GM11168 (cell line): ENCODE data around the gene CLBA1.

Experiments used
- in situ Hi-C: fragments of 300-500 bp; cut with MboI; formaldehyde crosslinking; loops from one replicate; pipeline ENCODE4 v1.12.0; 2022; ENCODE audit warnings: low sequenced_read_pairs; ENCODE audit not compliant: unreplicated experiment

Gene CLBA1

GRCh38 chr14:104994978-104995377 is 9.4 kb downstream of the CLBA1 start:
- in situ Hi-C loops = no loop called here

GRCh38 chr14:104996032-104996431 is 10.4 kb downstream of the CLBA1 start:
- in situ Hi-C loops = no loop called here

- in situ Hi-C loops = no loop called here
Measured at GRCh38 chr14:104996483-104996882, 10.9 kb downstream of the CLBA1 start.

- in situ Hi-C loops = no loop called here
Measured at GRCh38 chr14:104998801-104999200, 13.2 kb downstream of the CLBA1 start.

GRCh38 chr14:104999361-104999760 is 13.8 kb downstream of the CLBA1 start:
- in situ Hi-C loops = no loop called here

DNA sequence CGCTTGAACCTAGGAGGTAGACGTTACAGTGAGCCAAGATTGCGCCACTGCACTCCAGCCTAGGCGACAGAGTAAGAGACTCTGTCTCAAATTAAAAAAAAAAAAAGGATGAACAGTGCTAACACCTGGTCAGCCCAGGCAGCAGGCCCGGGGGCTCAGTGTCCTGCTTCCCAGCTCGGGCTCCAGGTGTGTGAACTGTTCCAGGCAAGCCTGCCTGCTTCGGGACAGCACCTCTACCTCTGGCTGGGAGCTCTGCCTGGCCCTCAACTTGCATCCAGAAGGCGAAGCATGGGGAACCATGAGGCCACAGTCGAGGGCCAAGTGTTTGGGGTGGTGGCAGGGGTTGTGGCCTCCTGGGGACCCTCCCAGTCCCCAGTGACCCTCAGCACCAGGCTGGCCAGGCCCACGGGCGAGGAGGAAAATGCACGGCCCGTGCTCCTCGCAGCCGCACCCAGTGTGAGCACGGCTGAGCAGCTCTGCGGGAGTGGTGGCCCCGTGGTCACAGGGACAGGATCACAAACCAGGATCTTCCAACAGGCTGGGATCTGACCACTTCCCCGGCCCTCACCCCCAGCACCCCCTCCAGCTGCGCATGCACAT is 19.8 kb downstream of the CLBA1 start:
- in situ Hi-C loops = no loop called here

- in situ Hi-C loops = no loop called here
Measured at GRCh38 chr14:105005929-105006830, 20.6 kb downstream of the CLBA1 start.

- in situ Hi-C loops = no loop called here
Measured at GRCh38 chr14:105006831-105007592, 21.4 kb downstream of the CLBA1 start.

DNA sequence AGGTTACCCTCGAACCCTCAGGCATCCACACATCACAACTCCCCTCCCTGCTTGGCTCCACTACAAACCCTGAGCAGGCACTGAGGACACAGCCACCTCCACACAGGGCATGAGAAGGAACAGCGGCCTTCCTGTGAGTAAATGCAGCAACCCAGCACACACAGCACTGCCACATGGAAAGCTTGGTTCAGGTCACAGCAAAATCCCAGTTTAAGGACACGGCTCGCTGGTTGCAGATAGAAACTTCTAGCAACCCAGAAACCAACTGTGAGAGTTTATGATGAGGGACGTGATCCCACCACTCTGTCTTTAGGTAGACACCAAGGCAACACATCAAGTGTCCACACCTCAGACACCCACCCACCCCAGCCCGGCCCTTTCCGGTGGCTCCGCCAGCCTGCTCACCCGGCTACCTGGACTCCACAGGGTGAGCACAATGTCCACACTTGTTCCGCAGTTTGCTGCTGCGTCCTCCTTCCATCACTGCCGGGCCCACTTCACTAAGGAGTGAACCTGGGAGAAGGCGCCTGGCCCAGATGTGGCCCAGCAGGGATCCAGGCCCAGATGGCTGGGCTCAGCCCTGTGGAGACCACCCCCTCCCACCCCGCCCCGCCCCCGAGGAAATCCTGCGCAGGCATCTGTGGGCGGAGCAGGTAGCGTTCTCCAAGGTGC is 22.1 kb downstream of the CLBA1 start:
- in situ Hi-C loops = no loop called here

DNA sequence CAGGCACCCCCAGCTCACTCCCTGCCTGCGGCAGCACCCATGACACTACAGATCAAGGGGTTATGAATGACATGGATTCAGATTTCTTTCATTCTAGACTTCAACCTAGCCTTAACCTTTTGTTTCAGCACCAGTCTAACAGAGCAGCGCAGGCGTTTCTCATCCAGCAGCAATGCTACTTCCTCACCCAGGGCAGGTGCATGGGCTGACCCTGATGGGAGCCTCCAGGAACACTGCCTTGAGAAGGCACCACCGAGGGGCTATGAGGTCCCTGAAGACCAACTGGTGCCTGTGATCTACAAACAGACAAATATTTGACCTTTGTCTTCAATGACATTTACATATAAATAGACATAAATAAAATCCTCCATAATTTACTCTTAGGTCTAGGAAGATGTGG is 24.5 kb downstream of the CLBA1 start:
- in situ Hi-C loops = no loop called here

DNA sequence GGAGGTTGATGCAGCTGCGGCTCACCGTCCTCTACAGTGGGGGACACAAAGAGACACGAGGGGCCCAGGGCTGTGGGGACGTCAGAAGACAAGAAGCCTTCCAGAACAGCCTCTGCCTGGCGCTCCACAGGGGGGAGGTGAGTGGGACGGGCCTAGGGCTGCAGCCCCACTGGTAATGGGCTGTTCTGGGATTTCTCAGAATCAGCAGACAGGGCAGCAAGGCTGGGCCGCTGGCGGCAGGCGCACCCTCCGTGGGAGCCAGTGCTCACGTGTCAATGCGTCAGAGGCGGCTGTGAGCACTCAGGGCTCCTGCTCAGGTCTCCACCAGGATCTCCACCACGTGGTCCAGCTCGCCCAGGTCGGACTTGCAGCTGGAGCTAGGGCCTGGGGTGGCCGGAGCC is 25.3 kb downstream of the CLBA1 start:
- in situ Hi-C loops = no loop called here

- in situ Hi-C loops = no loop called here
Measured at GRCh38 chr14:105011312-105011990, 25.9 kb downstream of the CLBA1 start.

GRCh38 chr14:105012171-105012985 is 26.8 kb downstream of the CLBA1 start:
- in situ Hi-C loops = no loop called here

DNA sequence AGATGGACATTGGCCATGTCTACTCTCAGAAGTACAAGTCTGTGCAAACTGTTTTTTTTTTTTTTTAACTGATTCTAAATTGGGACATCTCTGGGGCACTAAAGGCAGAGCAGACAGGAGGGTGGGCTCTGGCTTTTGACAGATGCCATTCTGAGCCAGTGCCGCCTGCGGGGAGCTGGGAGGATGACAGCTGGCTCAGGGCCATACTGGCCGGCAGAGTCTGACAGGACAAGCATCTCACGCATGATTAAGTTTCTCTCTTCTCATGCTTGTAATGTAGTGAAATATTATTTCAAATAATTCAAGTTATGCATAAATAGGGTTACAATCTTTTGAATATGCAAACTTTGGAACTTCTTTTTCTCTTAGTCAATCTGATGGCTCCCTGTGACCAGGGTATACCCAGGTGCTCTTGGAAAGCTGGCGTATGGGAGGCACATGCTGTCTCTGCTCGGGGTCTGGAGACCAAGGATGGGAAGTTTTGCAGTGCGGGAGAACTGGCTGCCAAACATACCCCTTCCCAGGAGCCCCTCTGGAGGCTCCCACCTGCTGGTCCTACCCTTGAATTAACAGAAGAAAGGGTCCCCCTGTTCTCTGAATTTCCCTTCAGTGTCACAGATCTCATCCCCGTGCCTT is 27.7 kb downstream of the CLBA1 start:
- in situ Hi-C loops = no loop called here

- in situ Hi-C loops = no loop called here
Measured at GRCh38 chr14:105014032-105014431, 28.4 kb downstream of the CLBA1 start.

DNA sequence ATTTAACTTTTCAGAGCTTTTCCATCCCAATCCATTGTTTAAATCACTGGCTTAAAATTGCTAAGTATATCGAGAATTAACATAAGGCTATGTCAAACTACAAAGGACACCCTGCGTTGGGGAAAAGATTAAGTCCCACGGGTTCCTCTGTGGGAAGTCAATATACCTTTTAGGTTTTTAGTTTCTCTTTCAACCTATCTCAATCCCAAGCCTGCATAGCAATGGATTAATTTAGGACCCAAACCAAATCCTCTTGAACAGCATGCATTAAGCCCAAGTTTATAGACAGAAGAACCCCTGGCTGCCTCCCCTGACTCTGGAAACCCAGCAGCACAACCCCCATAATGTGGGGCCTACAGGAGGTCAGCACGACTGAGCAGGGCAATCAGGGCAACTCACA is 29.0 kb downstream of the CLBA1 start:
- in situ Hi-C loops = no loop called here

DNA sequence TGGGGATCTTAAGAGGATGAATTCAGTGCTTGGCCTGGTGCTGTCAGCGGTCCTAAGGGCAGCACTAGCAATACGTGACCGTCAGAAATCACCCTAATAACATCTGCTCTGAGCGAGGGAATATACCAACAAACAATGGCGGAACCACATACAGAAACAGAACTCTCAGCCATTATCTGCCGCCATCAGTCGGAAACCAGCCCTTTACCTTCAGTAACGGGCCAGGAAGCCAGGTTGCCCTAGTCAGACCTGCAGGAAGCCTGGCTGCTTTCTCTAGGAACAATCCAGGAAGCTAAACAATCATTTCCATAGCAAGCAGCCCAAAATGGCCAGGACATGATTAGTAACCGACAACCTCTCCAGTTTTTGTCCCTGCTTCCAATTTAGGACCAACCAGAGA is 29.7 kb downstream of the CLBA1 start:
- in situ Hi-C loops = no loop called here

- in situ Hi-C loops = no loop called here
Measured at GRCh38 chr14:105015905-105016304, 30.3 kb downstream of the CLBA1 start.

DNA sequence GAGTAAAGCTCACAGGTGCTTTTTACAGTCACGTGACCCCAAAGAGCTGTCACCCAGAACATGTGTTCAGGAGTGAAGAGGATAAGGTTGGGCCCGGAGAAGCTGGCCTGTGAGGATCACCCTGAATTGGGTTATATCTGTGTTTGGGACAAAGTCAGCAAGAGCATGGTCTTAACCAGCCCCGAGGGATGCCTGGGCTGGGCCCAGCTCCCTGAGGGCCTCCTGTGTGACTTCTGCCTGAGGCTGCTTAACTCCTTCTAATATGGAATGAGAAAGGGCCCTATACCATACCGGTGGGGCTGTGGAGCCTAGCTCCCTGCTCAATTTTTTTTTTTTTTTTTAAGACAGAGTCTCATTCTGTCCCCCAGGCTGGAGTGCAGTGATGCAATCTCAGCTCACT is 32.8 kb downstream of the CLBA1 start:
- in situ Hi-C loops = no loop called here
